PFSK-1 (cell line): ENCODE data around the gene DAPL1.

Experiments used
- FOXP2 ChIP-seq: optimal IDR thresholded peaks from 2 replicates; pipeline ENCODE3; 2011; ENCODE audit warnings: borderline replicate concordance, control low read depth, inconsistent platforms; ENCODE audit not compliant: insufficient read depth; ENCODE audit errors: extremely low read length, extremely low read depth
- POLR2AphosphoS5 ChIP-seq: IDR thresholded peaks from 2 replicates; pipeline ENCODE4 v1.6.1; 2012; ENCODE audit warnings: low read depth, mild to moderate bottlenecking, control low read depth, low read length, moderate library complexity
- SIN3A ChIP-seq: IDR thresholded peaks from 2 replicates; pipeline ENCODE4 v1.6.1; 2012; ENCODE audit warnings: mild to moderate bottlenecking, low read length, moderate library complexity, borderline replicate concordance; ENCODE audit not compliant: insufficient read depth
- TAF1 ChIP-seq: IDR thresholded peaks from 2 replicates; pipeline ENCODE4 v1.6.1; 2012; ENCODE audit warnings: low read length, control low read depth, borderline replicate concordance; ENCODE audit not compliant: insufficient read depth
- TF ChIP-seq, protein P1 (sequence below), 2 experiments: IDR thresholded peaks; 2 replicates each; pipeline versions ENCODE4 v1.6.1 to v1.8.0; 2011 to 2012; ENCODE audit warnings: low read depth in 2 of 2, low read length in 2 of 2, control low read depth in 1 of 2, inconsistent platforms in 1 of 2, mild to moderate bottlenecking in 1 of 2, moderate library complexity in 1 of 2; ENCODE audit not compliant: insufficient read depth in 1 of 2

The DAPL1 gene

DNA sequence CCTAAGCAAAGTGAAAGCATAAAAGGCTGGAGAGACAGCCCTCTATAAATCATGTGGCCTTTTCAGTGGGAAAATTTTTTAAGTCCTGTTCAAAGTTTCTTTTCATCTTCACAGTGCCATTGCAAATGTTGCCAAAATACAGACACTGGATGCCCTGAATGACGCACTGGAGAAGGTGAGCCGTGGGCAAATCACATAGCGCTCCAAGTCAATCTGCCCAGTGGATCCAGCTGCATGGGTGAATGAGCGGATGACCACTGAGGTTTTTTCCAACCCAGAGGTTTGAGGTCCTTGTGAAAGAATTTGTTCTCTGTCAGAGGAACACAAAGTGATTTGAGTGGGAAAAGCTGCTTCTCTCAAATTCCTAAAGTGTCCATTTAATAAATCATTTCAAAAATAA, 11.8 kb downstream of the DAPL1 start:
- TF ChIP-seq FOXP2 (no peak), POLR2AphosphoS5 (no peak), SIN3A (no peak), TAF1 (no peak)
- TF ChIP-seq, protein P1, sequence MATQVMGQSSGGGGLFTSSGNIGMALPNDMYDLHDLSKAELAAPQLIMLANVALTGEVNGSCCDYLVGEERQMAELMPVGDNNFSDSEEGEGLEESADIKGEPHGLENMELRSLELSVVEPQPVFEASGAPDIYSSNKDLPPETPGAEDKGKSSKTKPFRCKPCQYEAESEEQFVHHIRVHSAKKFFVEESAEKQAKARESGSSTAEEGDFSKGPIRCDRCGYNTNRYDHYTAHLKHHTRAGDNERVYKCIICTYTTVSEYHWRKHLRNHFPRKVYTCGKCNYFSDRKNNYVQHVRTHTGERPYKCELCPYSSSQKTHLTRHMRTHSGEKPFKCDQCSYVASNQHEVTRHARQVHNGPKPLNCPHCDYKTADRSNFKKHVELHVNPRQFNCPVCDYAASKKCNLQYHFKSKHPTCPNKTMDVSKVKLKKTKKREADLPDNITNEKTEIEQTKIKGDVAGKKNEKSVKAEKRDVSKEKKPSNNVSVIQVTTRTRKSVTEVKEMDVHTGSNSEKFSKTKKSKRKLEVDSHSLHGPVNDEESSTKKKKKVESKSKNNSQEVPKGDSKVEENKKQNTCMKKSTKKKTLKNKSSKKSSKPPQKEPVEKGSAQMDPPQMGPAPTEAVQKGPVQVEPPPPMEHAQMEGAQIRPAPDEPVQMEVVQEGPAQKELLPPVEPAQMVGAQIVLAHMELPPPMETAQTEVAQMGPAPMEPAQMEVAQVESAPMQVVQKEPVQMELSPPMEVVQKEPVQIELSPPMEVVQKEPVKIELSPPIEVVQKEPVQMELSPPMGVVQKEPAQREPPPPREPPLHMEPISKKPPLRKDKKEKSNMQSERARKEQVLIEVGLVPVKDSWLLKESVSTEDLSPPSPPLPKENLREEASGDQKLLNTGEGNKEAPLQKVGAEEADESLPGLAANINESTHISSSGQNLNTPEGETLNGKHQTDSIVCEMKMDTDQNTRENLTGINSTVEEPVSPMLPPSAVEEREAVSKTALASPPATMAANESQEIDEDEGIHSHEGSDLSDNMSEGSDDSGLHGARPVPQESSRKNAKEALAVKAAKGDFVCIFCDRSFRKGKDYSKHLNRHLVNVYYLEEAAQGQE (IDR thresholded peaks at IDR 0.05; ENCODE audit: insufficient read depth in 1 of 2, low read depth in 2 of 2, low read length in 2 of 2): no peak

- TF ChIP-seq POLR2AphosphoS5: no peak
- no peak for TF ChIP-seq FOXP2
- TF ChIP-seq SIN3A: no peak
- TF ChIP-seq, protein P1 (IDR thresholded peaks at IDR 0.05; ENCODE audit: insufficient read depth in 1 of 2, low read depth in 2 of 2, low read length in 2 of 2): no peak
- no peak for TF ChIP-seq TAF1
These were observed 13.3 kb downstream of the DAPL1 start for GRCh38 chr2:158808426-158808825.

DNA sequence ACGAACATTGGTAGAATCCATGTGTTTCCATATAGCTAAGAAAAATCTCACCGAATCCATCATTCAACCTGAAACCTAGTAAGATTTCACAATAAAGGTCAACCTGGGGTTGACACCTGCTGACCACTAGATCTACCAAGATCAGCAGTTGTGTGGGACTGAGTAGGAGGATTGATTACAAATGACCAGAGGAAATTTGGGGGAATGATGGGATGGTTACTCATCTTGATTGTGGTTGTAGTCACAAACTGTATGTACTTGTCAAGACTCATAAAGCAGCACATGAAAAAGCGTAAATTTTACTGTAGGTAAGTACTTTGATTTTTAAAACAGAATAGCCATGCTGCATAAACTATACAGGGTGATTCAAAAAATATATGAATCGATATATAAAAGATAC, 14.7 kb downstream of the DAPL1 start:
- TF ChIP-seq SIN3A (no peak), POLR2AphosphoS5 (no peak), FOXP2 (no peak), TAF1 (no peak)
- TF ChIP-seq, protein P1 (IDR thresholded peaks at IDR 0.05; ENCODE audit: insufficient read depth in 1 of 2, low read depth in 2 of 2, low read length in 2 of 2): no peak

DNA sequence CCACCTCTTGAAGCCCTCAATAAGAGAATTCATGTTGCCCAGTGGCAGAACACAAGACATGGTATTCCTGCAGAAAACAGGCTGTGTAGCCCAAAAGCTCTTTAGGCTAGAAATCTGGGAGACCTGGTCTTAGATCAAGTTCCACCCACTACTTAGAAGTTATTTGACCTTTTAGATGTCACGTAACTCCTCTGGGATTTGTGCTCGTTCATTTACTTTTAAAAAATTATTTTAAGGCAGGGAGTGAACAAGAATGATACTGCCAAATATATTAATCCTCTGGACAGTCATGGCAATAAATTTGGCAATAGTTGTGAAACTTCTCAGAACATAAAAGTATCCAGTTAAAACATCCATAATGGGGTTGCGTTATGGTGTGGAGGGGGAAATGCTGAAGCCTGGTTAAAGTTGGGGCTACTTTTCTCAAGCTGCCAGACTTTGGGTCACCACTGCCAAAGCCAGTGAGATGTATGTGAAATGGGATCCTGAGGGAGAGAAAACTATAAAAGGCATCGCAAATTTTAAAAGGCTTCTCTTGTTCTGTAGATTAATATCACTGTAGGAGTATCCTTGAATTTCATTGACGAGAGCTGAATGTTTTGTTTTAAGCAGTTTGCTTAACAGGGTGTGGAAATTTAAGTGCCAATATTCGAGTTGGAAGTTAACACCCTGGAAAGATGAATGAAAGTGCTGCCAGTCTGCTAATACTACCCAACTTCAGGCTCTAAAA, 15.8 kb downstream of the DAPL1 start:
- TF ChIP-seq FOXP2: no peak
- TF ChIP-seq POLR2AphosphoS5: no peak
- no peak for TF ChIP-seq TAF1
- TF ChIP-seq SIN3A: no peak
- TF ChIP-seq, protein P1 (IDR thresholded peaks at IDR 0.05; ENCODE audit: insufficient read depth in 1 of 2, low read depth in 2 of 2, low read length in 2 of 2): no peak
